Erythroblast (primary cell): ENCODE measurements around the gene ITK.

ENCODE experiments used
- DNase-seq, 2 experiments: peaks; one replicate each; lab custom pipeline; 2025; lab: John Stamatoyannopoulos, UW
- GATA1 ChIP-seq: IDR thresholded peaks from 2 replicates; pipeline ENCODE4 v1.6.1; 2011; ENCODE audit warnings: low read depth, mild to moderate bottlenecking, control low read depth, low read length, moderate library complexity
- POLR2A ChIP-seq: IDR thresholded peaks from 2 replicates; pipeline ENCODE4 v1.6.1; 2011; ENCODE audit warnings: mild to moderate bottlenecking, low read length

ITK gene

GRCh38 chr5:157265714-157266285 is 85.2 kb downstream of the ITK start, which contains the start of gene CYFIP2:
Gene CYFIP2 (plus strand): TSS chr5:157266123. CDS start chr5:157285362, 19,239 bp downstream.
- peak; percentile 56 to 74 for DNase-seq
- TF ChIP-seq POLR2A (no peak), GATA1 (no peak)

DNA sequence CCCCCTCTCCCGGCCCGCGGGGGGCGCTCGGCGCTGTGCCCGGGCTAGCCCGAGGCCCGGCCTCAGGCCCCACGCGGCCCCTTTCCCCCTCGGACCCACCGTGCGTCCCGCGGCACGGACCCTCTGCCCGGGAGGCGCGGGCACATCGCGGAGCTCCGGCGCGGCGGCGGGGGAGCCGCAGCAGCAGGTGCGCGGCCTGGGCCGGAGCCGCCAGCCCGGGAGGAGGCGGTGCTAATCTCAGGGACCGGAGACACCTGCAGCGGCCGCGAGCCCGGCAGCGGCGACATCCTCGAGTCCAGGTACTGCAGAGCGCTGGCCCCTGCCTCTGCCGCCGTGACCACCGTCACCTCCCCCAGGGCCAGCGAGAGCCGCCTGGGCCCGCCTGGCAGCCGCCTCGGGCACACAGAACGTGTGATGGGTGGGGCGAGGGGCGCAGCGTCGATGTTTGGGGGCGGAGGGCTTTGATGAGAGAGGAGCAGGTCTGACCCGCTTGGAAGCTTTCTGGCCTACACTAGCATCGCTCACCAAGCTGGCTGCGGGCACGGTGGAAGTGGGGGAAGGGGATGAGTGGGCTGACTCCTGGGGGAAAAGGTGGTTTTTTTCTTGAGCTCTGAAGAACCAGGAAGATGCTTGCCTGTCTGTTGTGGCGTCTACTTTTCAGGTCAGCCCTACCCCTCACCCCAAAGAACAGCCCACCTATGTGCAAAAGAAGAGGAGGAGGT is 85.8 kb downstream of the ITK start:
- peak in 1 of 2 experiments; percentile 39 for DNase-seq

DNA sequence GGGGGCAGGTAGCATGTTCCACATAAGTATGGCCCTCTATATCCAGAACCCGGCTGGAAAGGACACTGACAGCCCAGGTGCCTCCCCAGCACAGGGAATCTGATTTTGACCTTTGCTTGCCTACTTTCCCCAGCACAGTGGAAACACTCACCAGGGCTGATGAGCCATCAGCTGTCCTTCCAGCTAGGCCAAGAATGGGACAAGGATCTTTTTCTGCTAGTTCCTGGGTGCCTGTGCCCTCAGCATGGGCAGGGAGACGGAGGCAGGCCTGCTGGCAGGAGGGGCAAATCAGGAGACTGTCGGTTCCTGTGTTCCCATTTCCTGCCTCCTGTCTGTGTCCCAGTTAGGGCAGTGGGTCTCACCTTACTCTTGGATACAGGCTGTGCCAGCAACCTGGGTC is 86.4 kb downstream of the ITK start:
- no peak for TF ChIP-seq POLR2A
- no peak for TF ChIP-seq GATA1
- DNase-seq, result no peak

More for the DNA sequence above, 85.8 kb downstream of the ITK start:
- TF ChIP-seq GATA1 (no peak), POLR2A (no peak)

DNA sequence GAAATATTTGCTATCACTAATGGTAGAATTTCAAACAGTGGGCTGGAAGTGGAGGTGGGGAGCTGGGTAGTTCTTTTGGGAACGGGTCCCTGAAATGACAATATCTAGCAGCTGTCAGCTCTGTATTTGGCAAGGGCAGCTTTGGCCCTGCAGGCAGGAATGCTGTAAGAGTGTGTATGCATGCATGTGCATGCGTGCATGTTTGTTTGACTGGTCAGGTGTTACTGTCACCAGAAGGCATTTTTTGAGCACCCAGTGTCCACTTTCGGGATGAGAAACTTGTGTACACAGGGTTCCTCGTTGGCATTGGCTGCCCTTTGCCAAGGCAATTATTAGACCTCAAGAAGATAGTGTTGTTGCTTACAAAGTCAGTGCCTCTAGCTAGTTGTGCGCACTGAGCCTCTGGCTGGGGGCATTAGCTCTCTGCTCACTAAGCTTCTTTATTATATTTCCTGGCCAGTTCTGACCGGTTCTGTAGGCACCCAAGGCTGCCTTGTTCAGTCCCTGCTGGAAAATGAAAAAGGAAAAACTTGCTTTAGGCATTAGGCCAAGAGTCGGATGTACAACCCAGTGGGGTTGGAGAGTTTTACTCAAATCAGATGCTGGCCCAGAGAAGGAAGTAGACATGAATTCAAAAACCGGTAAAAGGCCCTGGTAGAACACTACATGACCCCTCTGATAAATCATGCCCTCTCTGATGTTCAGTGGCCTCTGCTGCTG is 87.3 kb downstream of the ITK start:
- TF ChIP-seq POLR2A (no peak), GATA1 (no peak)
- DNase-seq, result no peak

DNA sequence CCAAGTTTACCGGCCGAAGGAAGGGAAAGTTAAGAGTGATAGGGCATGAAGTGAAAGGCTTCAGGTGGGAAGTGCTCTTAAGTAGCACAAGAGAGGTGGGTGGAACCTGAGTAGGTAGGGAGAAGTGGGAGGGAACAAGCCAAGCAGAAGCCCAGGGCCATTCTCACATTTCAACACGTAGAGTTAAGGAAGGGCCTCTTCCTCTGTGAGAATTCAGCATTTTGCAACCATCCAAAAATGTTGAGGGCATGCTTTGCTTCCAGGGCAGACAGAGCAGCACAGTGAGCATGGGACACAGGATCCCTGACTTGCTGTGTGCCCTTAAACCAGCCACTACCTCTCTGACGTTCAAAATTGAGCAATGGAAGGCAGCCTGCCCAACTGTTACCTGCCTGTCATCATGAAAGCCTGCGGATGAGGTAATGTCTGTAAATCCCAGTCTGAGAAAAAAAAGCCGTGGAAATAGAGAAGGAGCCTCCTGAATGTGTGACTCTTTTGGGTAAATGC is 88.6 kb downstream of the ITK start:
- no peak for DNase-seq
- TF ChIP-seq GATA1 (no peak), POLR2A (no peak)

GRCh38 chr5:157269761-157270272 is 89.2 kb downstream of the ITK start:
- DNase-seq, result peak in 1 of 2 experiments; percentile 18
- TF ChIP-seq GATA1, result no peak
- TF ChIP-seq POLR2A, result no peak

DNA sequence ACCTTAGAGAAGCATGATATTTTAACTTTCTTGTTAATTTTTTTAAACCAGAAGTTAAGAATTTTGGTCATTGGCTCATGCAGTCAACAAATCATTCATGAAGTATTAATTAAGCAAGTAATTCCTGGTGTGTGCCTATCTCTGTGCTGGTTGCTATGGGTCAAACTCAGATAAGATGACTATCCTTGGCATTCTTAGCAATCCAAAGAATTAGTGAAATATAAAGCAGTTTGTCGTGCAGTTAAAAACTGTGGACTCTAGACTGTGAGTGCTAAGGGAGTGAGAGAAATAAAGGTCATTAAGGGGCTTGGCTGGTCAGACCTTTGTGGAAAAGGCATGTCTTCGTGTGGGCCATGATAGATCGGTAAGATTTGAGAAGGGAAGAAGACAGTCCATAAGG is 90.1 kb downstream of the ITK start:
- DNase-seq, result no peak
- TF ChIP-seq GATA1, result no peak
- TF ChIP-seq POLR2A, result no peak

- TF ChIP-seq POLR2A (no peak), GATA1 (no peak)
- DNase-seq, result peak in 1 of 2 experiments; percentile 40
Observed at GRCh38 chr5:157271740-157272271, 91.2 kb downstream of the ITK start.

DNA sequence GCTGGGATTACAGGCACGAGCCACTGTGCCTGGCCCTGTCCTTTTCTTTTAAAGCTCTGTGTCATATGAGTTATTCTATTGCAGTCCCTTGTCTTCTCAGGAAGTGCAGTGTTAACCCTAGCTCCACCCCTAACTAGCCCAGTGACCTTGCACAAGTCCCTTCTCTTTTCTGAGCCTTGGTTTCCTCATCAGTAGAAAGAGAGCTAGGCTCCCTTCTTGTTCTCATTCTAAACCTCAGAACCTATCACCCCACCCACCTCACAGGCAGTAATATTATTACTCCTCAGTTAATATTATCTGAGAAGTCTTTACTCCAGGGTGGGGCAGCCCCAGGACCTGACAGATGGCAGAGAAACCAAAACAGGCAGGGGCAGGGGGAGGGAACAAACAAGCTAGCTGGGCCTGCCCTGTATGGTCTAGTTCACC is 92.5 kb downstream of the ITK start:
- TF ChIP-seq POLR2A (no peak), GATA1 (no peak)
- peak; percentile 65 to 76 for DNase-seq

- no peak for DNase-seq
- TF ChIP-seq POLR2A, result no peak
- TF ChIP-seq GATA1, result no peak
Observed at GRCh38 chr5:157275403-157275802, 94.8 kb downstream of the ITK start.

GRCh38 chr5:157278319-157279037 is 97.8 kb downstream of the ITK start:
- DNase-seq, result no peak
- TF ChIP-seq POLR2A (no peak), GATA1 (no peak)

DNA sequence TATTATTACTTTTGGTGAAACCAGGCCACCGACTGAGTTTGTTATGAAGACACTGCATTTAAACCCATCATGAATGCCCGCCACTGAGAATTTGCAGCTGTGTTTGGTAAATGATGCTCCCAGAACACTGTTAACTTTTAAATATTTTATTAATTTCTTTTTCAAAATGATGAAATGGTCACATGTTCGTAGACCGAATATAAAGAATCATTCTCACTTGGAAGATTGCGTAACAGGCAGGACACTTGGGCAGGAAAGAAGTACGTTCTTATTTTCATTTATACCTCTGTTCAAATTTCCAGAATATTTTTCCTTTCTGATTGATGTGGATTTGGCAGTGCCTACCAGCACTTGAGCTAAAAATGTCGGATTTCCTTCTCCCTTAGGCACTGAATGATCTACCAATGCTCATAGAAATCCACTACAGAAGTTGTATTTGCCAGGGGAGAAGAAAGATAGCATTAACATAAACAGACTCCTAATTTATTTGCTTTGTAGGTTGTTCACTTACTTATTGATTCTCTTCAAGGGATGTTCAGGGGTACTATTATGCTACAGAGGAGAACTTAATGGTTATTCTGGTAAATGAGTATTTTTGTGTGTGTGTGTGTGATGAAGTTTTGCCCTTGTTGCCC is 99.1 kb downstream of the ITK start:
- no peak for DNase-seq
- no peak for TF ChIP-seq POLR2A
- TF ChIP-seq GATA1, result no peak
